WERI-Rb-1 (cell line): ENCODE results near the gene IL18.
"Not testable (repeated sequence)": the region's sequence is repeated elsewhere in the genome, so short reads cannot be mapped to it uniquely, and the experiment has no call there.

Source experiments
- DNase-seq: peaks from one replicate; pipeline ENCODE4 v3.0.0-alpha.2; 2020
- H3K27ac ChIP-seq: fragments of 250-450 bp; sonication (Bioruptor Pico); 2 replicates; pipeline ENCODE4 v1.5.1; 2020; ENCODE audit warnings: mild to moderate bottlenecking, moderate library complexity
- H3K27me3 ChIP-seq: fragments of 250-450 bp; sonication (Bioruptor Pico); 2 replicates; pipeline ENCODE4 v1.5.1; 2021; ENCODE audit warnings: mild to moderate bottlenecking, low read depth, moderate library complexity; ENCODE audit not compliant: insufficient read depth, severe bottlenecking
- H3K36me3 ChIP-seq: fragments of 250-450 bp; sonication (Bioruptor Pico); 2 replicates; pipeline ENCODE4 v1.5.1; 2020; ENCODE audit warnings: mild to moderate bottlenecking, moderate library complexity
- H3K4me3 ChIP-seq: 2 replicates; pipeline ENCODE4 v1.5.1; 2011; ENCODE audit warnings: low read depth, mild to moderate bottlenecking, control low read depth, low read length
- H3K9me3 ChIP-seq: fragments of 250-450 bp; sonication (Bioruptor Pico); 2 replicates; pipeline ENCODE4 v1.5.1; 2021; ENCODE audit warnings: mild to moderate bottlenecking, moderate library complexity; ENCODE audit not compliant: severe bottlenecking
- TF ChIP-seq, protein P1 (sequence below): IDR thresholded peaks from 2 replicates; pipeline ENCODE4 v1.5.1; 2011; ENCODE audit warnings: low read depth, mild to moderate bottlenecking, control low read depth, inconsistent platforms, low read length

IL18 gene

DNA sequence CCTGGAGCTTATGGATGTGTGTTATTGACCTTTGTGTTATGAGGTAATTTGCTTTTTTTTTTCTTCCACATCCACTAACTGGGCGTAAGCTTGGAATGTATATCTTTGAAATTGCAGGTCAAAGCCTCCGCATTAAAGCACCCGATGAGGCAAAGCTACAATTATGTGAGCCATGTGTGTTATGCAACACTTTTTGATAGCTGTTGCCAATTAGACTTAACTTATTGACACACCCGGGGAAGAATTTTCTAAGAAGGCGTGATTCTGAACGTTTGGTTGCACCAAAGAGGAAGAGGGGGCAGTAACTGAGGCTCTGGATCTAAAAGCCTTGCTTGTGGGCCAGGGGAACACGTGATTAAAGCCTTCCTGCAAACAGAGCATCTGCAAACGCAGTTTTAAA lies 2.7 kb upstream of the IL18 start:
- no peak overlapping the region for H3K27ac ChIP-seq
- TF ChIP-seq, protein P1, sequence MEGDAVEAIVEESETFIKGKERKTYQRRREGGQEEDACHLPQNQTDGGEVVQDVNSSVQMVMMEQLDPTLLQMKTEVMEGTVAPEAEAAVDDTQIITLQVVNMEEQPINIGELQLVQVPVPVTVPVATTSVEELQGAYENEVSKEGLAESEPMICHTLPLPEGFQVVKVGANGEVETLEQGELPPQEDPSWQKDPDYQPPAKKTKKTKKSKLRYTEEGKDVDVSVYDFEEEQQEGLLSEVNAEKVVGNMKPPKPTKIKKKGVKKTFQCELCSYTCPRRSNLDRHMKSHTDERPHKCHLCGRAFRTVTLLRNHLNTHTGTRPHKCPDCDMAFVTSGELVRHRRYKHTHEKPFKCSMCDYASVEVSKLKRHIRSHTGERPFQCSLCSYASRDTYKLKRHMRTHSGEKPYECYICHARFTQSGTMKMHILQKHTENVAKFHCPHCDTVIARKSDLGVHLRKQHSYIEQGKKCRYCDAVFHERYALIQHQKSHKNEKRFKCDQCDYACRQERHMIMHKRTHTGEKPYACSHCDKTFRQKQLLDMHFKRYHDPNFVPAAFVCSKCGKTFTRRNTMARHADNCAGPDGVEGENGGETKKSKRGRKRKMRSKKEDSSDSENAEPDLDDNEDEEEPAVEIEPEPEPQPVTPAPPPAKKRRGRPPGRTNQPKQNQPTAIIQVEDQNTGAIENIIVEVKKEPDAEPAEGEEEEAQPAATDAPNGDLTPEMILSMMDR, result no peak
- no peaks in the 10 kb centered on the region for H3K9me3 ChIP-seq
- no peaks in the 10 kb centered on the region for H3K36me3 ChIP-seq
- no peak overlapping the region for H3K4me3 ChIP-seq
- no peak for DNase-seq
- H3K27me3 ChIP-seq, result no peaks in the 10 kb centered on the region

GRCh38 chr11:112165049-112165448 lies 1.2 kb upstream of the IL18 start:
- H3K4me3 ChIP-seq, result no peak overlapping the region
- no peaks in the 10 kb centered on the region for H3K9me3 ChIP-seq
- TF ChIP-seq, protein P1, result no peak
- H3K27ac ChIP-seq, result no peak overlapping the region
- H3K36me3 ChIP-seq, result no peaks in the 10 kb centered on the region
- DNase-seq, result no peak
- H3K27me3 ChIP-seq, result no peaks in the 10 kb centered on the region

GRCh38 chr11:112162761-112163546 lies 940 bp downstream of the IL18 start:
- Histone ChIP-seq H3K27ac (no peak overlapping the region), H3K9me3 (no peaks in the 10 kb centered on the region), H3K27me3 (no peaks in the 10 kb centered on the region), H3K36me3 (no peaks in the 10 kb centered on the region), H3K4me3 (no peak overlapping the region)
- DNase-seq, result no peak
- TF ChIP-seq, protein P1, result no peak

GRCh38 chr11:112162200-112162599 lies 1.7 kb downstream of the IL18 start:
- H3K36me3 ChIP-seq, H3K4me3 ChIP-seq, H3K9me3 ChIP-seq, H3K27me3 ChIP-seq, H3K27ac ChIP-seq, DNase-seq: not testable (repeated sequence)

GRCh38 chr11:112161012-112161411 lies 2.9 kb downstream of the IL18 start:
- no peak overlapping the region for H3K27ac ChIP-seq
- no peak for DNase-seq
- no peaks in the 10 kb centered on the region for H3K36me3 ChIP-seq
- no peaks in the 10 kb centered on the region for H3K9me3 ChIP-seq
- TF ChIP-seq, protein P1, result no peak
- no peaks in the 10 kb centered on the region for H3K27me3 ChIP-seq
- no peak overlapping the region for H3K4me3 ChIP-seq

DNA sequence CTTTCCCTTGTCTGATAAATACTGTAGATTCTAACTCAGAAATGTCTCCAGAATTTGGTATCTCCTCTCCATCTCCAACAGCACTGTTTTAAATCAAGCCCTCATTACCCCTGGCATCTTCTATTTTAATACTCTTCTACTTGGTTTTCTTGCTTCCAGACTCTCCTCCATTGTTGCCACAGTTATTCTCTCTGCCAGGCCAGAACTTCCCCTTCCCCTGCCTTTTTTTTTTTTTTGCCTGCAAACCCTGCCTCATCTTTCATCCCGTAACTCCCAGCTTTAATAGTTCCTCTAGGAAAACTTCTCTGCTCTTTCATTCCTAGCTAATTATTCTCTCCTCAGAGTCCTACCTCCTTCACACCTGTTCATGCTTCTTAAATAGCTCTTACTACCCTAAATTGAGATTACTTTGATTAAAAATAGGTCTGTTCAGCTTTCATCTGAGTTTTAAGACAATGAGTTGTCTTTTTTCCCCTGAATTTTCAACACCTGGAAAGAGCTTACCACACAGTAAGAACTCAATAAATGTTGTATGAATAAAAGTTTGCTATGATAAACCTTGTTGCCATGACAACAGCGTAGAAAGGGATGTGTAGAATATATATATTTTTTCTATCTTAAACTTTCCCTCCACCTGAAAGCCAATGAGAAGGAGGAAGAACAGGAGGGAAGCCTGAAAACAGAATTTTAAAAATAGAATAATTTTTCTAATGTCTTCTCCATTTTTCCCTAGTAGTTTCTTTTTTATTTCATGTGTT lies 3.6 kb downstream of the IL18 start:
- TF ChIP-seq, protein P1, result no peak
- no peak for DNase-seq

More for the DNA sequence above, 3.6 kb downstream of the IL18 start:
- H3K27ac ChIP-seq, result no peak overlapping the region
- no peaks in the 10 kb centered on the region for H3K36me3 ChIP-seq
- H3K4me3 ChIP-seq, result no peak overlapping the region
- no peaks in the 10 kb centered on the region for H3K27me3 ChIP-seq
- no peaks in the 10 kb centered on the region for H3K9me3 ChIP-seq
